Esophagus squamous epithelium (tissue), 5 donors: ENCODE results near the gene CHST12. TPM values are rescaled to one million over a fixed set of nuclear protein-coding genes. Genes with fewer than 3 reads are reported as not detected.

Source experiments
- DNase-seq: peaks from one replicate; lab custom pipeline; 2025; lab: John Stamatoyannopoulos, UW
- H3K27ac ChIP-seq, 4 donors: fragments of 200-600 bp; sonication (generic); one replicate each; pipeline ENCODE4 v1.5.1; 2016 to 2019; ENCODE audit warnings: mild to moderate bottlenecking in 1 of 4
- H3K27me3 ChIP-seq, 4 donors: fragments of 200-600 bp; sonication (generic); 1 replicate in 3 of 4; 2 replicates in 1 of 4; pipeline versions ENCODE4 v1.5.1 to v1.6.0; 2017 to 2021; ENCODE audit warnings: antibody characterized with exemption in 1 of 4
- H3K36me3 ChIP-seq, 3 donors: fragments of 200-600 bp; sonication (generic); one replicate each; pipeline ENCODE4 v1.5.1; 2016 to 2019
- H3K4me1 ChIP-seq, 3 donors: fragments of 200-600 bp; sonication (generic); one replicate each; pipeline ENCODE4 v1.5.1; 2017 to 2019
- H3K4me3 ChIP-seq, 4 donors: fragments of 200-600 bp; sonication (generic); 1 replicate in 3 of 4; 2 replicates in 1 of 4; pipeline ENCODE4 v1.5.1; 2016 to 2019; ENCODE audit warnings: mild to moderate bottlenecking in 2 of 4, moderate library complexity in 1 of 4
- H3K9me3 ChIP-seq, 3 donors: fragments of 200-600 bp; sonication (generic); one replicate each; pipeline ENCODE4 v1.5.1; 2016 to 2019
- CTCF ChIP-seq, 6 experiments: fragments of 450-650 bp in 4 of 6; fragments of 200-600 bp in 2 of 6; sonication (generic) in 2 of 6; IDR thresholded peaks; one replicate each; pipeline ENCODE4 v1.5.1; 2016 to 2019; ENCODE audit warnings: antibody characterized with exemption in 6 of 6, mild to moderate bottlenecking in 4 of 6, moderate library complexity in 4 of 6
- POLR2A ChIP-seq, 4 donors: fragments of 450-650 bp; IDR thresholded peaks; one replicate each; pipeline ENCODE4 v1.6.1; 2017; ENCODE audit warnings: antibody characterized with exemption in 4 of 4, mild to moderate bottlenecking in 4 of 4, moderate library complexity in 3 of 4
- WGBS, 2 donors: methylation state at CpG; one replicate each; pipeline ENCODE4 v1.1.5; 2018; 5-methylcytosine and 5-hydroxymethylcytosine counted together
- intact Hi-C: fragments of 100-400 bp; cut with DNase I; formaldehyde crosslinking; loops from one replicate; pipeline ENCODE4 v1.15.0; 2022
- total RNA-seq, 4 donors: library from RNA; depleted of rRNA; stranded (reverse); fragments of >200 nt; gene quantifications; one replicate each; pipeline ENCODE4 v1.1.0, GENCODE V29; 2016
- donor health status: DM: yes; HTN: yes; CAD: no.

CHST12 gene
- total RNA-seq, 4 donors from 2014 or later, result 1.5 to 11.8 (median 5.0) TPM

GRCh38 chr7:2437537-2438148 is 34.2 kb downstream of the CHST12 start:
- H3K9me3 ChIP-seq, result no peaks in the 10 kb centered on the region
- peaks cover 8 to 42% (median 11%) of the 10 kb centered on the region in 3 donors for H3K36me3 ChIP-seq
- H3K4me1 ChIP-seq, result peaks cover 22 to 52% (median 26%) of the 10 kb centered on the region in 3 donors
- peak overlapping the region; percentile 25 to 67 (median 46) for H3K27ac ChIP-seq
- DNase-seq, result no peak
- TF ChIP-seq POLR2A (IDR thresholded peaks at IDR 0.05) (no peak), CTCF (IDR thresholded peaks at IDR 0.05) (no peak)
- intact Hi-C loops, result no loop called here
- 54 to 80% methylated on average over 10 of the region's 16 CpGs for WGBS, 2 donors
- no peak overlapping the region for H3K4me3 ChIP-seq
- H3K27me3 ChIP-seq, result no peaks in the 10 kb centered on the region

- peaks cover 4 to 42% (median 5%) of the 10 kb centered on the region in 3 donors for H3K36me3 ChIP-seq
- peaks cover 22 to 52% (median 26%) of the 10 kb centered on the region in 3 donors for H3K4me1 ChIP-seq
- intact Hi-C loops, result no loop called here
- no peak for DNase-seq
- H3K9me3 ChIP-seq, result no peaks in the 10 kb centered on the region
- no peak overlapping the region for H3K4me3 ChIP-seq
- 71 to 100% methylated on average over 1 of the region's 7 CpGs for WGBS, 2 donors
- peak overlapping the region; percentile 25 to 67 (median 46) for H3K27ac ChIP-seq
- no peaks in the 10 kb centered on the region for H3K27me3 ChIP-seq
- no peak for TF ChIP-seq CTCF (IDR thresholded peaks at IDR 0.05)
- no peak for TF ChIP-seq POLR2A (IDR thresholded peaks at IDR 0.05)
Observed at GRCh38 chr7:2438186-2438585, 34.8 kb downstream of the CHST12 start.

- DNase-seq, result no peak
- intact Hi-C loops, result no loop called here
- H3K4me3 ChIP-seq, result no peak overlapping the region
- H3K4me1 ChIP-seq, result peaks cover 22 to 52% (median 26%) of the 10 kb centered on the region in 3 donors
- TF ChIP-seq POLR2A (IDR thresholded peaks at IDR 0.05), result no peak
- no peak for TF ChIP-seq CTCF (IDR thresholded peaks at IDR 0.05)
- no peaks in the 10 kb centered on the region for H3K9me3 ChIP-seq
- 80 to 84% methylated on average over 2 of the region's 13 CpGs for WGBS, 2 donors
- peak overlapping the region in 2 of 4 donors; percentile 3 to 67 for H3K27ac ChIP-seq
- H3K36me3 ChIP-seq, result peaks cover 0 to 42% (median 0%) of the 10 kb centered on the region in 3 donors
- no peaks in the 10 kb centered on the region for H3K27me3 ChIP-seq
Observed at GRCh38 chr7:2438775-2439174, 35.4 kb downstream of the CHST12 start.

- no peaks in the 10 kb centered on the region for H3K27me3 ChIP-seq
- DNase-seq, result no peak
- intact Hi-C loops, result no loop called here
- no peaks in the 10 kb centered on the region for H3K9me3 ChIP-seq
- TF ChIP-seq POLR2A (IDR thresholded peaks at IDR 0.05), result no peak
- TF ChIP-seq CTCF (IDR thresholded peaks at IDR 0.05), result no peak
- 38 to 58% methylated on average over 10 to 18 of the region's 21 CpGs for WGBS, 2 donors
- H3K27ac ChIP-seq, result peak overlapping the region; percentile 14 to 73 (median 57)
- peaks cover 22 to 66% (median 26%) of the 10 kb centered on the region in 3 donors for H3K4me1 ChIP-seq
- peaks cover 0 to 25% (median 0%) of the 10 kb centered on the region in 3 donors for H3K36me3 ChIP-seq
- H3K4me3 ChIP-seq, result no peak overlapping the region
Observed at GRCh38 chr7:2440608-2441245, 37.3 kb downstream of the CHST12 start.

GRCh38 chr7:2441430-2442058 is 38.1 kb downstream of the CHST12 start:
- WGBS, 2 donors, result 76 to 85% methylated on average over 3 to 5 of the region's 5 CpGs
- Histone ChIP-seq H3K4me1 (peaks cover 22 to 64% (median 26%) of the 10 kb centered on the region in 3 donors), H3K27me3 (no peaks in the 10 kb centered on the region), H3K9me3 (no peaks in the 10 kb centered on the region), H3K36me3 (peaks cover 0 to 18% (median 0%) of the 10 kb centered on the region in 3 donors), H3K4me3 (no peak overlapping the region), H3K27ac (peak overlapping the region in 1 of 4 donors; percentile 73)
- intact Hi-C loops, result no loop called here
- no peak for TF ChIP-seq POLR2A (IDR thresholded peaks at IDR 0.05)
- TF ChIP-seq CTCF (IDR thresholded peaks at IDR 0.05), result no peak
- no peak for DNase-seq
